Gastroesophageal sphincter (tissue), 4 donors: ENCODE measurements around the gene SPATA31E1. TPM values are rescaled to one million over a fixed set of nuclear protein-coding genes. Genes with fewer than 3 reads are reported as not detected.
"Not testable (repeated sequence)": the region's sequence is repeated elsewhere in the genome, so short reads cannot be mapped to it uniquely, and the experiment has no call there.

Experiments used
- ATAC-seq: fragments of 150-250 bp; one replicate; pipeline ENCODE4 v1.9.1; 2016; ENCODE audit warnings: mild to moderate bottlenecking, moderate library complexity
- H3K27ac ChIP-seq, 4 donors: fragments of 200-600 bp; sonication (generic) in 3 of 4; 1 replicate in 3 of 4; 2 replicates in 1 of 4; pipeline ENCODE4 v1.5.1; 2016 to 2019
- H3K27me3 ChIP-seq: fragments of 200-600 bp; sonication (generic); one replicate; pipeline ENCODE4 v1.5.1; 2019
- H3K36me3 ChIP-seq, 2 donors: fragments of 200-600 bp; sonication (generic); one replicate each; pipeline ENCODE4 v1.5.1; 2019; ENCODE audit warnings: control low read depth in 1 of 2
- H3K4me1 ChIP-seq, 3 donors: fragments of 200-600 bp; sonication (generic); 1 replicate in 2 of 3; 2 replicates in 1 of 3; pipeline ENCODE4 v1.5.1; 2016 to 2019; ENCODE audit warnings: control low read depth in 2 of 3
- H3K4me3 ChIP-seq, 2 donors: fragments of 200-600 bp; sonication (generic); one replicate each; pipeline ENCODE4 v1.5.1; 2019; ENCODE audit warnings: mild to moderate bottlenecking in 1 of 2, moderate library complexity in 1 of 2
- H3K9me3 ChIP-seq, 3 donors: fragments of 200-600 bp; sonication (generic); one replicate each; pipeline ENCODE4 v1.5.1; 2017 to 2019; ENCODE audit warnings: control low read depth in 2 of 3
- EP300 ChIP-seq: sonication (generic); formaldehyde crosslinking; IDR thresholded peaks from one replicate; pipeline ENCODE4 v1.6.1; 2017; ENCODE audit warnings: antibody characterized with exemption, mild to moderate bottlenecking
- POLR2A ChIP-seq, 2 donors: fragments of 450-650 bp; IDR thresholded peaks; one replicate each; pipeline ENCODE4 v1.6.1; 2017; ENCODE audit warnings: antibody characterized with exemption in 2 of 2, mild to moderate bottlenecking in 2 of 2, moderate library complexity in 1 of 2
- POLR2AphosphoS5 ChIP-seq: sonication (generic); formaldehyde crosslinking; IDR thresholded peaks from one replicate; pipeline ENCODE4 v1.6.1; 2017; ENCODE audit warnings: antibody characterized with exemption
- WGBS, 2 donors: methylation state at CpG; one replicate each; pipeline ENCODE4 v1.1.5; 2018; ENCODE audit warnings: low coverage in 1 of 2; 5-methylcytosine and 5-hydroxymethylcytosine counted together
- total RNA-seq, 4 donors: library from RNA; depleted of rRNA; stranded (reverse); fragments of >200 nt; gene quantifications; one replicate each; pipeline ENCODE4 v1.1.0, GENCODE V29; 2016
- TF ChIP-seq, protein P1 (sequence below), 4 experiments: fragments of 200-600 bp in 2 of 4; fragments of 450-650 bp in 2 of 4; sonication (generic) in 1 of 4; IDR thresholded peaks; one replicate each; pipeline ENCODE4 v1.5.1; 2017 to 2019; ENCODE audit warnings: antibody characterized with exemption in 4 of 4, mild to moderate bottlenecking in 2 of 4, moderate library complexity in 2 of 4

Gene SPATA31E1
- total RNA-seq, 4 donors from 2014 or later, result not detected

DNA sequence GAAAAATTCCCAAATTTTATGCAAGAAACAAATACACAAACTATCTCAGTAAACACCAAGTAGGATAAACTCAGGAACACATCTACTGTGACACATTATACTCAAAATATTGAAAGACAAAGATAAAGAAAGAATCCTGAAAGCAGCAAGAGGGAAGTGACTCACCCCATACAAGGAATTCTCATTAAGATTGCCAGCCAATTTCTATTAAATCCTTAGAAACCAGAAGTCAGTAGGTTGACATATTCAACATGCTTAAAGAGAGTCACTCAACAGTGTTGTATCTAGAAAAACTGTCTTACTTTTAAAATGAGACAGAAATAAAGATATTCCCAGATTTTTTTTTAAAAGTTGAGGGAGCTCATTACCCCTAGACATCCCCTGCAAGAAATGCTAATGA, 15.5 kb downstream of the SPATA31E1 start:
- ATAC-seq, result no peak
- Histone ChIP-seq H3K36me3 (no peaks in the 10 kb centered on the region), H3K27ac (no peak overlapping the region)

DNA sequence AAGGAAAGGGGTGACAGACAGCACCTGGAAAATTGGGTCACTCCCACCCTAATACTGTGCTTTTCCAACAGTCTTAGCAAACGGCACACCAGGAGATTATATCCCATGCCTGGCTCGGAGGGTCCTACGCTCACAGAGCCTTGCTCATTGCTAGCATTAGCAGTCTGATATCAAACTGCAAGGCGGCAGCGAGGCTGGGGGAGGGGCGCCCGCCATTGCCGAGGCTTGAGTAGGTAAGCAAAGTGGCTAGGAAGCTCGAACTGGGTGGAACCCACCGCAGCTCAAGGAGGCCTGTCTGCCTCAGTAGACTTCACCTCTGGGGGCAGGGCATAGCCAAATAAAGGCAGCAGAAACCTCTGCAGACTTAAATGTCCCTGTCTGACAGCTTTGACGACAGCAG, 19.7 kb downstream of the SPATA31E1 start:
- peaks cover 0 to 23% (median 0%) of the 10 kb centered on the region in 3 donors for H3K9me3 ChIP-seq
- H3K4me3 ChIP-seq, H3K36me3 ChIP-seq, H3K27me3 ChIP-seq, ATAC-seq, H3K4me1 ChIP-seq, H3K27ac ChIP-seq: not testable (repeated sequence)
- 94% methylated on average over 8 of the region's 11 CpGs; no CpG with 5 or more reads in 1 of the 2 donors for WGBS, 2 donors

More for the DNA sequence above, 15.5 kb downstream of the SPATA31E1 start:
- Histone ChIP-seq H3K4me1 (no peaks in the 10 kb centered on the region), H3K9me3 (peaks cover 0 to 19% (median 0%) of the 10 kb centered on the region in 3 donors), H3K27me3 (no peaks in the 10 kb centered on the region), H3K4me3 (no peak overlapping the region)
- TF ChIP-seq, protein P1, sequence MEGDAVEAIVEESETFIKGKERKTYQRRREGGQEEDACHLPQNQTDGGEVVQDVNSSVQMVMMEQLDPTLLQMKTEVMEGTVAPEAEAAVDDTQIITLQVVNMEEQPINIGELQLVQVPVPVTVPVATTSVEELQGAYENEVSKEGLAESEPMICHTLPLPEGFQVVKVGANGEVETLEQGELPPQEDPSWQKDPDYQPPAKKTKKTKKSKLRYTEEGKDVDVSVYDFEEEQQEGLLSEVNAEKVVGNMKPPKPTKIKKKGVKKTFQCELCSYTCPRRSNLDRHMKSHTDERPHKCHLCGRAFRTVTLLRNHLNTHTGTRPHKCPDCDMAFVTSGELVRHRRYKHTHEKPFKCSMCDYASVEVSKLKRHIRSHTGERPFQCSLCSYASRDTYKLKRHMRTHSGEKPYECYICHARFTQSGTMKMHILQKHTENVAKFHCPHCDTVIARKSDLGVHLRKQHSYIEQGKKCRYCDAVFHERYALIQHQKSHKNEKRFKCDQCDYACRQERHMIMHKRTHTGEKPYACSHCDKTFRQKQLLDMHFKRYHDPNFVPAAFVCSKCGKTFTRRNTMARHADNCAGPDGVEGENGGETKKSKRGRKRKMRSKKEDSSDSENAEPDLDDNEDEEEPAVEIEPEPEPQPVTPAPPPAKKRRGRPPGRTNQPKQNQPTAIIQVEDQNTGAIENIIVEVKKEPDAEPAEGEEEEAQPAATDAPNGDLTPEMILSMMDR (IDR thresholded peaks at IDR 0.05), result no peak

DNA sequence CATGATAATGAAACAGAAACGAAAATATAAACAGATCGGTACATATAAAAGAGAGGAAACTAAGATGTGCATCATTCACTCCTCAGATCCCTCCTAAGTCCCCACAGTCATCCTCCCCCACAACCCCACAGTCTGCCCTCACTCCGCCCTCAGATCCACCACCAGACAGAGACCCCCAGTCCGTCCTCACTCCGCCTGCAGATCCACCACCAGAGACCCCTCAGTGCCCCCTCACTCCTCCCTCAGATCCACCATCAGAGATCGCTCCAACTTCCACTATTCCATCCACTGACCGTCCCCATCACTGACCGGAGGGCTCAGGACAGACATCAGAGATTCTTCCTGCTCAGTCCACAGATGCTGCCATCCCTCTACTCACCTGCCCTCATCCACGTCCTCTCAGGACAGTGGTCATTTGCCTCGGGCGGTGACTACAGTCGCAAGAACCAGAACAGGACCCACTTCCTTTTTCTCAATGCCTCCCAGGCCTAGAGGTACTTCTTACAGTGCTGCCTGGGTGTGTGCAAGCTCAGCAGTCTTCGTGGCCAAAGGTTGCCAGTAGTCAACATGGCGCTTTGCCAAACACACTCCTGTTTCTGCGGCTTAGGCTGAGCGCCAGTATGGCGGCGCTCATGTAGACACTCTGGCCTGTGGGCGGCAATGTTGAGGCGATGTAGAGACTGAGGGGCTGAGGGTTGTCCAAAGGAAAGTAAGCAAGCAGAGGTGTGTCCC, 26.8 kb downstream of the SPATA31E1 start:
- Histone ChIP-seq H3K4me1 (no peaks in the 10 kb centered on the region), H3K36me3 (no peaks in the 10 kb centered on the region), H3K4me3 (no peak overlapping the region), H3K27ac (no peak overlapping the region), H3K9me3 (no peaks in the 10 kb centered on the region), H3K27me3 (no peaks in the 10 kb centered on the region)
- no peak for ATAC-seq
- 87 to 91% methylated on average over 10 to 11 of the region's 20 CpGs for WGBS, 2 donors
- TF ChIP-seq EP300 (no peak), POLR2A (IDR thresholded peaks at IDR 0.05) (no peak), POLR2AphosphoS5 (no peak)
- TF ChIP-seq, protein P1 (IDR thresholded peaks at IDR 0.05), result no peak

DNA sequence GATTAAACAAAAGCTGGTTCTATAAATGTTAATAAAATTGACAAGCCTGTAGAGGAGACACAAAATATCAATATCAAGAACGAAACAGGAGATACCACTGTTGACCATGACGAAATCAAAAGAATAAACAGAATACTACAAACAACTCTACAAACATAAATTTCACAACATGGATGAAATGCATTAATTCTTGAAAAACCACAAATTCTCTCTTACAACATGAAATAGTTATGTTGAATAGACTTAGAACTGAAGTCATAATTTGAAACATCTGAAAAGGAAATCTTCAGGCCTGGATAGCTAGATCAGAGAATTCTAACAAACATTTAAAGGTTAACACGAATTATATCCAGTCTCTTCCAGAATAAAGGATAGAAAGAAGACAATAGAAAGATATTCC, 28.1 kb downstream of the SPATA31E1 start:
- Histone ChIP-seq H3K4me1 (no peaks in the 10 kb centered on the region), H3K27ac (no peak overlapping the region), H3K9me3 (no peaks in the 10 kb centered on the region), H3K36me3 (no peaks in the 10 kb centered on the region), H3K4me3 (no peak overlapping the region), H3K27me3 (no peaks in the 10 kb centered on the region)
- no peak for TF ChIP-seq POLR2A (IDR thresholded peaks at IDR 0.05)
- TF ChIP-seq POLR2AphosphoS5, result no peak
- no peak for TF ChIP-seq EP300
- TF ChIP-seq, protein P1 (IDR thresholded peaks at IDR 0.05), result no peak
- WGBS, 2 donors, result 67 to 93% methylated on average over 2 to 3 of the region's 3 CpGs
- no peak for ATAC-seq

DNA sequence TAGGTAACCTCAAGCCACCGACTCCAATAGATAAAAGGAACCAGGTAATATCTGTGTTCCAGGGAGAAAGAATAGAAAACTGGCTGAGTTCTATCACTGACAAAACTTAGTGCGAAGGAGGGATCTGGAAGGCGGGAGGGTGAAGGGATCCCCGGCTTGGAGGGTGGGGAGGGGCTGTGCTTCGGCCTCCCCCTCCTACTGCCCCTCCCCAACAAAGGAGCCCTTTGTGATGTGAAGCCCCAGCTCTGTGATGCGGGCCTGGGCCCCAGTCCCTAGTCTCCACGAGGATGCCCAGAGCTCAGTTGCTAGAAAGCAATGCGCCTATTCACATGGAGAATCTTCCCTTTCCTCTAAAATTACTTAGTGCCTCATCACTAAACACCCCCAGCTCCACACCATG, 35.0 kb downstream of the SPATA31E1 start, which contains the start of gene SPATA31C1:
TSS of gene SPATA31C1 (plus strand) at position 301 of the 400 bp plus-strand sequence.
- ATAC-seq, H3K4me1 ChIP-seq, H3K9me3 ChIP-seq, H3K27me3 ChIP-seq, H3K27ac ChIP-seq, H3K36me3 ChIP-seq, H3K4me3 ChIP-seq: not testable (repeated sequence)
- no CpG with 5 or more reads among the region's 8 CpGs for WGBS, 2 donors

DNA sequence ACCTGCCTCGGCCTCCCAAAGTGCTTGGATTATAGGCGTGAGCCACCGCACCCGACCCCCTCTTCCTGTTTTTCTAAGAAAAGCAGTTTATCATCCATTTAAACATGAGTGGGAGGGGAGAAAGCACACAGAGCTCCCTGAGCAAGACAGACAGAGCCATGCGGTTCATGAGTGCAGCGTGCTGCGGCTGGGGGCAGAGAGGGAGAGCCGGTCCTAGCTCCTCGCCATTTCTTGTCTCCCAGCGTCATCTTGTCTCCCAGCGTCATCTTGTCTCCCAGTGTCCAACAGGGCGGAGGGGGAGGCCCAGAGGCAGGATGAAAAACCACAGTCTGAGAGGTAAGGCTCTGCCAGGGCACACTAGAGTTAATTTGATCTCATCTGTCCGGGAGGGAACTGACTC, 36.3 kb downstream of the SPATA31E1 start:
- not testable (repeated sequence) for H3K4me1 ChIP-seq, H3K27ac ChIP-seq, H3K4me3 ChIP-seq, H3K36me3 ChIP-seq, ATAC-seq, H3K9me3 ChIP-seq, H3K27me3 ChIP-seq
- 78 to 81% methylated on average over 4 of the region's 13 CpGs for WGBS, 2 donors

DNA sequence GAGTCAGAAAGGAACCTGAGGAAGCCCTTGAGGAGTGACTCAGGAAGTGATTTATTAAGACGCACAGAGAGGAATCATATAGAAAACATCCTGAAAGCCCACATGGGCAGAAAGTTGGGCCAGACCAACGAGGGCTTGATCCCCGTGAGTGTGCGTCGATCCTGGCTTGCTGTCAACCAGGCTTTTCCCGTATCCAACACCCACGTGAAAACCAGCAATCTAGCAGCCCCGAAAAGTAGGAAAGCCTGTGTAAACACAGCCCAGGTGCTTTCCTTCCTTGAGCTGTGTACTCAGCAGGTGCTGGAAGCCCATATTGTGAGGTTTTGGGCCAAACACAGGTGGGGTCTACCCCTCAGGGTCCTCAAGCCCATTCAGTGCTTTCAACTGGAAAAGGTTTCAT, 38.9 kb downstream of the SPATA31E1 start:
- not testable (repeated sequence) for H3K27ac ChIP-seq, H3K4me3 ChIP-seq, H3K9me3 ChIP-seq, H3K36me3 ChIP-seq, H3K4me1 ChIP-seq, H3K27me3 ChIP-seq, ATAC-seq
- WGBS, 2 donors, result no CpG with 5 or more reads among the region's 8 CpGs

DNA sequence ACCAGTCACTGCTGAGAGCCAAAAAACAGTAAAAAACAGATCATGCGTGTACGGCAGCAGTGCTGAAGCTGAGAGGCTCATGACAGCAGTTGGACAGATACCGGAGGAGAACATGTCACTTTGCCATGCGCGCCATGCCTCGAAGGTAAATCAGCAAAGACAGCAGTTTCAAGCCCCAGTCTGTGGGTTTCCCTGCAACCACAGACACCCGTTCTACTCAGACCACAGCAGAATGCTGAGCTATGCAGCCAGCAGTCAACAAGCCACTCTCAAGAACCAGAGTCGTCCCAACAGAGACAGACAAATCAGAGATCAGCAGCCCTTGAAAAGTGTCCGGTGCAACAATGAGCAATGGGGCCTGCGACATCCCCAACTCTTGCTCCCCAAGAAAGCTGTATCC, 40.3 kb downstream of the SPATA31E1 start:
- not testable (repeated sequence) for ATAC-seq, H3K4me1 ChIP-seq

DNA sequence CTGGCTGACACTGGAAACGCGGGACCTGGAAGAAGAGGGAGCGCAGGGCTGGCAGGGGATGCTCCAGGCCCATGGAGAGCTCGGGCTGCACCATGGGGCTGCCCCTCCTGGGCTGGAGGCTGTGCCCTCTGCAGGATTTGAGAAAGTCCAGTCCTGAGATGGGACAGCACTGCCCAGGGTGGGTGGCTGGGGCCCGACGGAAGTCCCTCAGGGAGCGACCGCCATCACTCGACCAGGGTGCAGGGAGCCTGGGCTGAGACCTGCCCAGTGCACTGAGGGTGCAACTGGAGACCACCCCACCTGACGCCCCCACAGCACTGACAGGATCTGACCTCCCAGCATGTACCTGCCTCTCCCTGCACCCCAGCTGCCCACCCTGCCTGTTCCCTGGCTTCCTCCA, 42.2 kb downstream of the SPATA31E1 start:
- not testable (repeated sequence) for H3K9me3 ChIP-seq, ATAC-seq
- WGBS, 2 donors, result no CpG with 5 or more reads among the region's 10 CpGs

More for the DNA sequence above, 40.3 kb downstream of the SPATA31E1 start:
- H3K27me3 ChIP-seq, H3K36me3 ChIP-seq, H3K4me3 ChIP-seq, H3K9me3 ChIP-seq, H3K27ac ChIP-seq: not testable (repeated sequence)
- no CpG with 5 or more reads among the region's 10 CpGs for WGBS, 2 donors

DNA sequence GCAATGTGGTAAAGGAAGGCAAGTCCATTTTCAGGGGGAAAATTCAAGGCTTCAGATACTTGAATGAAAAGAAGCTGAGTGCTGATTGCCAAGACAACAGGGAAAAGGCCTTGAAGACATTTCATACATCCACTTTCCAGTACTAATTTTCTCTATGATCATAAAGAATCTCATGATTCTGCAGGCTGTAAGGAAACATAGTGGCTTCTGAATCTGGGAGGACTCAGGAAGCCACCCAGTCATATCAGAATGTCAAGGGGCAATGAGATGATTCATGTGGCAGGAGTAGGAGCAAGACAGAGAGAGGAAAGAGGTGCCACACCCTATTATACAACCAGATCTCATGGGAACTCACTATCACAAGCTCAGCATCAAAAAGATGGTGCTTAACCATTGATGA, 46.5 kb downstream of the SPATA31E1 start:
- not testable (repeated sequence) for H3K27me3 ChIP-seq, H3K27ac ChIP-seq, H3K4me1 ChIP-seq, H3K4me3 ChIP-seq, H3K9me3 ChIP-seq, H3K36me3 ChIP-seq, ATAC-seq

More for the DNA sequence above, 42.2 kb downstream of the SPATA31E1 start:
- not testable (repeated sequence) for H3K27ac ChIP-seq, H3K4me1 ChIP-seq, H3K4me3 ChIP-seq, H3K36me3 ChIP-seq, H3K27me3 ChIP-seq
